ENCODE data around the gene IRAK3.
"Not testable (repeated sequence)": the region's sequence is repeated elsewhere in the genome, so short reads cannot be mapped to it uniquely, and the experiment has no call there.

IRAK3 gene

DNA sequence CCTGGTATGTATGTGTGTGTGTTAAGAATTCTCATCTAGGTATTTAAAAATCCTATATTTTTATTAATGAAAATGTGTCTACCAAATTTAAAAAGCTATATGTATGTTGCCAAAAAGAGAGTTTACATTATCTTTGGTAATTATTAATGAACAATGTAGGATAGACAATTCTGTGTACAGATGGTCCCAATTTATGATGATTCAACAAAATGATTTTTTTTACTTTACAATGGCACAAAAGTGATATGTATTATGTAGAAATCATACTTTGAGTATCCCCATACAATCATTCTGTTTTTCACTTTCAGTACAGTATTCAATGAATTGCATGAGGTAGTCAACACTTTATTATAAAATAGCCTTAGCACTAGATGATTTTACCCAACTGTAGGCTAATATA lies 39.4 kb downstream of the IRAK3 start:
- no peak for DNase-seq

- DNase-seq, result no peak
These were observed 43.2 kb downstream of the IRAK3 start for GRCh38 chr12:66232263-66232662.

GRCh38 chr12:66234037-66234693 lies 45.2 kb downstream of the IRAK3 start:
- DNase-seq, result peak; percentile 75

GRCh38 chr12:66234773-66235625 lies 46.0 kb downstream of the IRAK3 start:
- peak; percentile 67 for DNase-seq

DNA sequence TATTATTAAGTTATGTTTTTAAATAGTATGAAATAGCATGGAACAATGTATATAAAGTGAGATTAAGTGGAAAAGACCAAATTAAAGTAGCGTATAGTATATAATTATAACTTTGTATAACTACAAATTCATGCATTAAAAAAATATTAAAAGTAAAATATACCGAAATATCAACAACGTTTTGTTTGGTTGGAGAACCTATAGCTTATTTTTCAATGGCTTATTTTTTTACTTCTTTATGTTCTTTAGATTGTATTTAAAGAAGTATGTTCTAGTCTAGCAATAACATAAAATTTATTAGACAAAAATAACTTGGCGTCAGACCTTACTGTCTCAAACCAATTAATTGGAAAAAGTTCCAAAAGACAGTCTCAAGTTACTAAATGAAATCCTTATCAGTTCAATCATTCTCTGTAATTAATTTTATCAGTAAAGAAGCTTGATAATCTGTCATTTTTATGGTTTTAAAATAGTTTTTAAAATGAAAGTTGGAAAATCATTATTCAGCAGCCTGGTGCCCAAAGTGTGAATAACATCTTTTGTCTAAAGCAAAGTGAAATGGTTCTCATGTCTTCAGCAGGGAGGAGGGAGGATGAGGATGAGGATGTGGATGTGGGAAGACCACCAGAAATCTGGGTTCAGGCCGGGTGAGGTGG lies 46.7 kb downstream of the IRAK3 start:
- DNase-seq, result no peak

- not testable (repeated sequence) for DNase-seq
These were observed 47.3 kb downstream of the IRAK3 start for GRCh38 chr12:66236282-66236675.

DNA sequence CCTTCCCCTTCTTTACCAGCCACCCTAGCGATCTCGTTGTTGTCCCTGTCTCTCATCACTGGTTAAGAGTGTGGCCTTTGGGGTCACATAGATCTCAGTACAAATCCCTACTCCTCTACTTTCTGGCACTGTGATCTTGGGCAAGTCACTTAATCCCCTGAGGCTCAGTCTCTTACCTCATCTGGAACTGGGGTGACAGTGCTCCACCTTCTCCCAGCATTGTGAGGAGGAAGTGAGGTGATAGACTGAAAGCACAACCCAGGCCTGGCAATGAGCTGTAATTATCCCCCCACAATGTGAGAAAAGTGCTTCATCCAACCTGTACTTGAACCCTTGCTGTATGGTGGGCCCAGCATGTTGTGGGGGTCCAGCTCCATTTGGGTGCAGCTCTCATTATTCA lies 48.0 kb downstream of the IRAK3 start:
- DNase-seq, result peak; percentile 19

DNA sequence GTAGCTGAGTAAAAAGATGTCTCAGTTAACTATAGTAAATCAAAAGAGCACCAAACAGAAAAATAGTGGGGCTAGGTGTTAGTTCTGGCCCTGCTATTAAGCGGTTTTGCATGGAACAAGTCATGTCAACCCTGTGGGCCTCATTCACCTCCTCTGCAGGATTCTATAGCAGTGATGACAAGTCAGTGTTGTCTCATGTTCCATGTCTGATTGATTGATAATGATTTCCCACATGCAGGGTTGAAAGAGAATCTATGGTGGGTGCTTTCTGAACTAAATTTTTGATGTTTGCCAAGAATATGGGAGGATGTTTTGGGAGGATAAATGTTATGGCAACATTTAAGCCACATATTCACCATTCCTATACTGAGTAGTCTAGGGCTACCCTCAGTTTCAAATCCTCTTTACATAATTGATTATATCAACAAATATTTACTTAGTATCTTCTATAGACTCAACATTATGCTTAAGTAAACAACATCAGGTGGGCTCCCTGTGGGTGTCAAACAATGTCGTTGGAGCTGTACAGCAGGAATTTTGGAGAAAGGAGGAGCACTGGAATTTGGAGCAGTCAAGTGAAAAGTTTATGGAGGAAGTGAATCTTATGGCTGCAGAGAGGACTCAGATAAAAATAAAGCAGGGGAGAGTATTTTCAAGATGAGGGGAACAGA lies 48.6 kb downstream of the IRAK3 start:
- no peak for DNase-seq

DNA sequence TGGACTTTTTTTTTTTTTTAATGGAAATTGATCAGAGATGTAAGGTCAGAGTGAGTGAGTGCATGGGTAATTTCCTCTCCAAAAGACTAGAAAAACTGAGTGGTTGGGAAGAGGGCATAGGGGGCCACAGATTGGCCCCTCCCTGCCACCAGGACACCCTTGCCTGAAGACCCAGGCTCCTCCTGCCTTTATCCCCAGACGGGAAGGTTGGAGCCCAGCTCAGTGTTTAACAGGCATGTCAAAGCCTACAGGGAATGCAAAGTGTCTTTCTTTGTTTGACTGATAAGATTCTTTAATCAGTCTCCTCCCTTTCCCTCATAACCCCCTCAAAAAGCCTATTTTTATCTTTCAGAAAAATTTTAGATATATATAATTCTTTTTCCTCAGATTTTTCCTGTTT lies 50.3 kb downstream of the IRAK3 start:
- no peak for DNase-seq

GRCh38 chr12:66240096-66240820 lies 51.2 kb downstream of the IRAK3 start:
- no peak for DNase-seq

DNA sequence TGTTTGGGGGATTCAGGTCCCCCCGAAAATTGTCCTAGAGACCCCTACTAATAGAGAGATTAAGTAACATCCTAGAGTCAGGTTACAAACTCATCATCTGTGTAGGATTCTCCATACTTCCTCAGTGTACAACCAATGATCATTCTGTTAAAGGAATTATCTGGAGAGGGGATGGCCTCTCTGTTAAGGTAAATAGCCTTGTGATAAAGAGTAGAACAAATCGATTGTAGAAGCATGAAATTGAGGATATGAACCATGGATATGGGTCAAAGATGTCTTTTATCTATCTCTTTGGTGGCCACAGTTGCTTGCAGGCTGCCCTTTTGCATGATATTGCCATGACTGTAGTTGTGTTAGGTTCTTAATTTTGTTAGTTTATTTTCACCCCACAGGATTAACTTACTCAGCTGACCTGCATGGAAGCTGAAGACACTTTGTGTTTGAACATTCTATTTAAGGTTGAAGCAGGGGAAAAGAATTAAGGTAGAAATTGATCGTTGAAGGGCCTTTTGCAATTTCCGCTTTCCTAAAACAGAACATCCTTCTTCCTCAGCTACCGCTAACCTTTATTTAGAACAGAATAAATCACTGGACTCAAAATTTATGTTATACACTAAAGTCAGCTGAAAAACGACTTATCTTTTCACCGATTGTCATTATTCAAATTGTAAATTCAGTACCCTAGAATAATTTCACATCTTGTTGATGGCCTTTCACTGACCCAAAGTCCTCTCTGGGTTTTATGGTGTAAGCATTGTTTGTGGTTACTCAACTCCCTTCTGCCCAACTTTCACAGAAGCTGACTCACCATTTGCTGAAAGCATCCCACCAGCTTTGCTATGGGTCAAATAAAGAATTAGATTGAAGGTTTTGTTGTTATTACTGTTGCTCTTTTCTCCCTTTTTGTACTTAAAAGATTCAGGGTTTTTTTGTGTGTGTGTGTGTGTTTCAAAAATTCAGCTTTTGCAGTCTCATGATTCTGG lies 52.3 kb downstream of the IRAK3 start:
- DNase-seq, result no peak

DNA sequence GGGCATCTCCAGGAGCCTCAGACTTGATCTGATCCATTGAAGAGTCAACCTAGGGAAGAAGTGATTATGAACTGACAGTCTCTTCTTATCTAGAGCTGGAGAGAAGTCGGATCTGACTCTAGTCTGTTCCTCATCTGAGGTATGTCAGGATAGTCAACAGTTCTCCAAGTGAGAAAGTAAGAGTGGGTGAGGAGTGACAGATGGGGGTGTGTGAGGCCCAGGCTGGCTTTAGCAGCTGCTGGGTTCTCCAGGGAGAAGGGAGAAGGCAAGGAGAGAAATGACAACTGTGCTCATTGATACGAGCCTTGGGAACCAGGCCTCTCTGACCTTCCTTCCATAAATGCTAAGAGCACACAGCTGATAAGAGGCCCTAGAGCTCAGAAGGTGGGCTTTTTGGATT lies 53.3 kb downstream of the IRAK3 start:
- no peak for DNase-seq

DNA sequence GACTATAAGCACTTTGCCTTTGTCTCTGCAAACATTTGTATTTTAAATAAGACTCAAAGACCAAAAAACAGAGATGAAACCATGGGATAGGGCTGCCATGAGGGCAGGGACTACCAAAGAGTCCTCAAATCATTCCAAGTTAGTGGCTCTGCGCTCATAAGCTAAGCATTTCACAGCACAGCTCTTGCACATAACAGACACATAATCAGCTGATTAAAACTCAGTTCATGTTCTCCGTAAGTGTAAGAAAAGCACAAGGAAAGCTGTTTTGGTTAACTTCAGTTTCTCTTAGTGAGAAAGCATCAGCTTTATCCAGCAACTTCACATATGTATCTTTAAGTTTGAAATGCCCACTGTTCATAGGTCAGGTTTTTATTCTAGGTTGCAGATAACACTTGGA lies 54.9 kb downstream of the IRAK3 start:
- DNase-seq, result no peak

DNA sequence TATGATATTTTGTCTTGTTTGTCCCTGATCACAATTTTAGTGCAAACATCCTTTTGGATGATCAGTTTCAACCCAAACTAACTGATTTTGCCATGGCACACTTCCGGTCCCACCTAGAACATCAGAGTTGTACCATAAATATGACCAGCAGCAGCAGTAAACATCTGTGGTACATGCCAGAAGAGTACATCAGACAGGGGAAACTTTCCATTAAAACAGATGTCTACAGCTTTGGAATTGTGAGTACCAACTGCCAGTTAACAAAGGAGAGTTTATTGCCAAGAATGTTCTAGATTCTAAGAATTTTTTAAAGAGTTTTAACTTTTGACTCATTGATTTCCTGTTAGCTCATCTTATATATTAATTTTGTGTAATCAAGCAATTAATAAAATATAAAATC lies 55.4 kb downstream of the IRAK3 start:
- no peak for DNase-seq

DNA sequence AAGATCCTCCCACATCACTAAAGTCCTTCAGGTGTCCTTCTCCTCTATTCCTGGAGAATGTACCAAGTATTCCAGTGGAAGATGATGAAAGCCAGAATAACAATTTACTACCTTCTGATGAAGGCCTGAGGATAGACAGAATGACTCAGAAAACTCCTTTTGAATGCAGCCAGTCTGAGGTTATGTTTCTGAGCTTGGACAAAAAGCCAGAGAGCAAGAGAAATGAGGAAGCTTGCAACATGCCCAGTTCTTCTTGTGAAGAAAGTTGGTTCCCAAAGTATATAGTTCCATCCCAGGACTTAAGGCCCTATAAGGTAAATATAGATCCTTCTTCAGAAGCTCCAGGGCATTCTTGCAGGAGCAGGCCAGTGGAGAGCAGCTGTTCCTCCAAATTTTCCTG lies 58.7 kb downstream of the IRAK3 start:
- no peak for DNase-seq

GRCh38 chr12:66251049-66251448 lies 62.0 kb downstream of the IRAK3 start:
- no peak for DNase-seq

- DNase-seq, result no peak
These were observed 63.8 kb downstream of the IRAK3 start for GRCh38 chr12:66252771-66253170.

DNA sequence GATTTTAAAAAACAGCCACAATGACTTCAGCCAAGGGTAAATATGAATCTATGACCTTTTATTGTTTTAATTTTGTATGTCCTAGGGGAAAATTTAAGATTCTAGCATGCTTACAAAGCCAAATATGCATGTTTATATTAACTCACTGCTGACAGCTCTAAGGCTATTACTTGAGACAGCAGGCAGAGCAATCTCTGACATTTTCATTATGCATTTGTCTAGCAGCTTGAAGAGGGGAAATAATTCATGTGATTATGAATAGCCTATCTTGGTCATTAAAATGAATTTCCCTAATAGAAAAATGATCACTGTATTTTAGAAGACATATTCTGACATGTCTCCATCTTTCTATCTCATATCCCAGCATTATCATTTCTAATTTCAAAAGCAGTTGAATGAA lies 66.7 kb downstream of the IRAK3 start:
- no peak for DNase-seq

DNA sequence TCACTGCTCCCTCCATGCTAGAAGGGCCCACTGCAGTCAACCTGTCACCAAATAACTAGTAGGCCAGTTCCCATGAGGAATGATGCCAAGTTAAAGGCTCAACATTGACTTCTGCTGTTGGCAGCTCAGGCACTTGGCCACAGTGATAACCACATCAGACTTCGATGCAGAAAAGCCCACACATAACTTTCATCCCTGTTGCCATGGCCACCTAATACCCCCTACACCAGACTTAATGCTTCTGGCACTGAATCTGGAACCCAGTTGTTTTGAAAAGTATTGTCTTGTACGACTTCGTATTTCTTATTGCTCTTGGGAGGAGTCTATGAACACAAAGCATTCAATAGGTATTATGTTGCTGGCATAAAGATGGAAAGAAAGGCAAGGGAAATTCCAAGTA lies 69.0 kb downstream of the IRAK3 start:
- DNase-seq, result no peak

- DNase-seq, result no peak
These were observed 73.7 kb downstream of the IRAK3 start for GRCh38 chr12:66262737-66263136.

DNA sequence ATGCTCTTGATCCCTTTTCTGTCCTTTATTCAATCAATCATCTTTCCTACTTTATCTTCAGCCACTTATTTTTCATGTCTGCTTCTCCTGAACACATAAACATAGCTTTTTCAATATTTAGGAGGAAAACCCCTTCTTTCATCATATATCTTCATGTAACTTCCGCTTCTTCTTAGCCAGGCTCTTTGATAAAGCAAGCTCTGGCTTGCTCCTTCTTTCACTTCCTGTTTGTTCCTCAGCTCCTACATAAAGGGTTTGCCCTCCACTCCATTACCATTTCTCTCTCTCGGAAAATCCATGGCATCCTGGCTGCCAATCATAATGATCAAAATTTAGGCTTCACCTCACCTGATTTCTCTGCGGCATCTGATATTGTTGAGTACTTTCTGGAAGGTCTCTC lies 79.5 kb downstream of the IRAK3 start:
- DNase-seq, result no peak

DNA sequence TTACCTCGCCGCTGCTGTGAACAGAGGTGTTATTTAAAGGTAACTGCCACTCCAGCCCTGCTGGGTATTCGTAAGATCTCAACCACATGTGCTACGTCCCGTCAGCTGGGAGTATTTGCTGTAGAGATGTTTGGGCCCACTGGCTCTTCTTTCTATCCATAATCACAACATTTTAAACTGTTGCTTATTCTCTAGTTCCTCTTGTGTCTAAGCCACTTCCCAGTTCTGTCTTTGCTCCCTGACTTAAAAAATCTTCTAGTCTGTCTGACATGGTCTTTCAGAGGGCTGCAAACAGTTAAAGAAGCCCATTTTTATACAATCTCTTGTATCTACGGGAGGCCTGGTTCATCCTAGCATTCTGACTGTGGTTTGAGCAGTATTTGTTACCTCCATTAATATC lies 80.1 kb downstream of the IRAK3 start:
- no peak for DNase-seq

Measured in CD4-positive, alpha-beta T cell treated with Interferon gamma for 1 hour (primary cell).